Measurements from ENCODE around the gene SPATA21. TPM values are rescaled to one million over a fixed set of nuclear protein-coding genes. Genes with fewer than 3 reads are reported as not detected.

The SPATA21 gene
- polyA plus RNA-seq, 4 donors = 0.12 to 0.17 (median 0.15) TPM; not detected in 1

DNA sequence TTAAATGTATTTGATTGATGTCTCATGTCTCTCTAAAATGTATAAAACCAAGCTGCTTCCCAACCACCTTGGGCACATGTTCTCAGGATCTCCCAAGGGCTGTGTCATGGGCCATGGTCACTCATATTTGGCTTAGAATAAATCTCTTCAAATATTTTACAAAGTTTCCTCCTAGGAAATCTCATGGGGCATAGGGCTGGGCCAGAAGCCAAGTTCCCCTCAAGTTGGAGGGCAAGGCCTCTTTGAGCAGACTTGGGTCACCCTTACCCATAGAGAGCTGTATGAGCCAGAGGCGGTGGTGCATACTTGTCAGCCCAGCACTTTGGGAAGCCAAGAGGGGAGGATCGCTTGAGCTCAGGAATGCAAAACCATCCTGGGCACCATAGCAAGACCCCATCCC, 82.6 kb downstream of the SPATA21 start:
- DNase-seq (ENCODE audit: low read depth in 4 of 4, low spot score in 3 of 4) = no peak

GRCh38 chr1:16352842-16353535, 84.2 kb downstream of the SPATA21 start:
- no peak for DNase-seq (ENCODE audit: low read depth in 4 of 4, low spot score in 3 of 4)

DNA sequence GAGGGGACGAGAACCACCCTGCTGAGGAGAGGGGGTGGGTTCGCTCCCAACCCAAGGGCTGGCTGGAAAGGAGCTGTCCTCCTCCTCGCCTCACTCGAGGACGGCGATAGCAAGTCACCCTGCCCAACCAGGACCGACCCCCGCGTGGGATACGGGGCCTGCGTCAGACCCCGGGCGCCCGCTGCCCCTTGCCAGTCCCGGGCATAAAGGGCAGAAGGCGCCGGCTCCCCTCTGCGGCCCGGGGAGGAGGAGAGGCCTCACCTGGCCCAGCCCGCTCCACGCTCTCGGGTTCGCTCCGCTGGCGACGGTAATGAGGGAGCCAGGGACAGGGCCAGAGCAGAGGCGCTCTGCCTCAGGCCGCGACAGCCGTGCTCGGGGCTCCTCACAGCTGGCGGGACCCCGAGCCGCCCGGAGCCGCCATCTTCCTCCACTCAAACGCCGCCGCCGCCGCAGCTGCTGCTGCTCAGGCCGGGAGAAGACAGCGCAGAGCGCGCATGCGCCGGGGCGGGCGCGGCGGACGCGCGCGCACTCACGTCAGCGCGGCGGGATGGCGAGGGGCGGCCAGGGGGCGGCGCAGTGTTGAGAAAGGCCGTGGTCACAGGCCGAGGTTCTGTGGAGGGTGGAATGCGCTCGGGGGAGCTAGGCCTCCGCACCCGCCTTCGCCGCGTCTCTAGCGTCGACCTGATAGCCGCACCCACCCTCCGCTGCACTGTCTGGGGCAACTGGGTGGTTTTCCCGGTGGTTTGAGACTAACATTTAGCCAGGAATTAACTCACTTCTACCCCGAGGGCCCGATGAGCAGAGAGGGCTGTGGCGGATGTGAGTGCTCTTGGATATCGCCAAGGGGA, 85.0 kb downstream of the SPATA21 start, which contains the start of gene FBXO42:
Gene FBXO42 (minus strand): TSS at position 487 of the 848 bp plus-strand sequence. CDS start 37,062 bp downstream, outside the sequence.
- peak; percentile 81 to 89 (median 86) for DNase-seq (ENCODE audit: low read depth in 4 of 4, low spot score in 3 of 4)

DNA sequence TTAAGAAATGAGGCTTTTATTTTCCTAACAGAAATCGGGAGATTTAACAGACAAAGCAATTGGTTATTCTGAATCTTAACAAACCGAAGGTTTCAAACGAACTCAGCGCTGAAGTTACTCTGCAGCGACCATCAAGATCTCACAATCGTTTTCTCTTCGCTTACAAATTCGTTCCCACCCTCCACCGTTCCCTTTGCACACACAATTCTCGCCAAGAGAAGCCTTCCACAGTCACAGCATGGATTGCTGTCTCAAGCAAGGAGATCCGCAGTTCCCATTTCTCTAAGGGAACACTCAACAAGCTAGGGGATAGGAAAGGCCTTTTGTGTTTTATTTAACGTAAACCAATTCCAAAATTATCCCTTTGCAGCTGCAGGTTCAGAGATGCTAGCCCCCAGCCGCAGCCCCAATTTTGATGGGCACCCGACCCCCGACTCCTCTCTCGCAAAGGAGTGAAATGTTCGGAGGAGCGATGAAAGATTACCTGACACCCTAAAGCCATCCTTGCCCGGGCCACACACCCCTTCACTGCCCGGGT, 85.7 kb downstream of the SPATA21 start:
- no peak for DNase-seq (ENCODE audit: low read depth in 4 of 4, low spot score in 3 of 4)

- DNase-seq (ENCODE audit: low read depth in 4 of 4, low spot score in 3 of 4) = no peak
Observed at GRCh38 chr1:16349847-16350406, 87.3 kb downstream of the SPATA21 start.

Other genes starting within 250 kb of the SPATA21 start
- gene ARHGEF19, start 224.8 kb downstream of the SPATA21 start, polyA plus RNA-seq (ENCODE audit: insufficient read length in 4 of 4) = 10 to 100 TPM in 3 of 4 donors, 1 to 10 TPM in 1; 7.3 to 28.2 (median 18.9) TPM
- gene CPLANE2, start 200.2 kb downstream of the SPATA21 start, polyA plus RNA-seq (ENCODE audit: insufficient read length in 4 of 4) = 1 to 10 TPM; 4.2 to 6.6 (median 4.8) TPM
- 10 to 100 TPM; 17.7 to 23.1 (median 20.4) TPM for gene FBXO42, start 84.9 kb downstream of the SPATA21 start, polyA plus RNA-seq (ENCODE audit: insufficient read length in 4 of 4)
- 100 to 1,000 TPM in 3 of 4 donors, 10 to 100 TPM in 1; 97.1 to 115 (median 105) TPM for gene SZRD1, start 70.2 kb downstream of the SPATA21 start, polyA plus RNA-seq (ENCODE audit: insufficient read length in 4 of 4)
- 10 to 100 TPM; 65.4 to 70.4 (median 67.9) TPM for gene NECAP2, start 3.3 kb upstream of the SPATA21 start, polyA plus RNA-seq (ENCODE audit: insufficient read length in 4 of 4)
- gene RNU1-1, start 76.9 kb upstream of the SPATA21 start, polyA plus RNA-seq (ENCODE audit: insufficient read length in 4 of 4) = not detected
- 100 to 1,000 TPM in 1 of 4 donors, 10 to 100 TPM in 3; 76.0 to 161 (median 88.4) TPM for gene NBPF1, start 176.1 kb upstream of the SPATA21 start, polyA plus RNA-seq (ENCODE audit: insufficient read length in 4 of 4)
- gene RNU1-3, start 229.5 kb upstream of the SPATA21 start, polyA plus RNA-seq (ENCODE audit: insufficient read length in 4 of 4) = not detected

All from left renal pelvis (tissue), 4 donors.